Measurements from ENCODE around the gene AKR1C4.

GRCh38 chr10:5155951-5156350 is 40.7 kb upstream of the AKR1C4 start:
- TF ChIP-seq, protein P1, sequence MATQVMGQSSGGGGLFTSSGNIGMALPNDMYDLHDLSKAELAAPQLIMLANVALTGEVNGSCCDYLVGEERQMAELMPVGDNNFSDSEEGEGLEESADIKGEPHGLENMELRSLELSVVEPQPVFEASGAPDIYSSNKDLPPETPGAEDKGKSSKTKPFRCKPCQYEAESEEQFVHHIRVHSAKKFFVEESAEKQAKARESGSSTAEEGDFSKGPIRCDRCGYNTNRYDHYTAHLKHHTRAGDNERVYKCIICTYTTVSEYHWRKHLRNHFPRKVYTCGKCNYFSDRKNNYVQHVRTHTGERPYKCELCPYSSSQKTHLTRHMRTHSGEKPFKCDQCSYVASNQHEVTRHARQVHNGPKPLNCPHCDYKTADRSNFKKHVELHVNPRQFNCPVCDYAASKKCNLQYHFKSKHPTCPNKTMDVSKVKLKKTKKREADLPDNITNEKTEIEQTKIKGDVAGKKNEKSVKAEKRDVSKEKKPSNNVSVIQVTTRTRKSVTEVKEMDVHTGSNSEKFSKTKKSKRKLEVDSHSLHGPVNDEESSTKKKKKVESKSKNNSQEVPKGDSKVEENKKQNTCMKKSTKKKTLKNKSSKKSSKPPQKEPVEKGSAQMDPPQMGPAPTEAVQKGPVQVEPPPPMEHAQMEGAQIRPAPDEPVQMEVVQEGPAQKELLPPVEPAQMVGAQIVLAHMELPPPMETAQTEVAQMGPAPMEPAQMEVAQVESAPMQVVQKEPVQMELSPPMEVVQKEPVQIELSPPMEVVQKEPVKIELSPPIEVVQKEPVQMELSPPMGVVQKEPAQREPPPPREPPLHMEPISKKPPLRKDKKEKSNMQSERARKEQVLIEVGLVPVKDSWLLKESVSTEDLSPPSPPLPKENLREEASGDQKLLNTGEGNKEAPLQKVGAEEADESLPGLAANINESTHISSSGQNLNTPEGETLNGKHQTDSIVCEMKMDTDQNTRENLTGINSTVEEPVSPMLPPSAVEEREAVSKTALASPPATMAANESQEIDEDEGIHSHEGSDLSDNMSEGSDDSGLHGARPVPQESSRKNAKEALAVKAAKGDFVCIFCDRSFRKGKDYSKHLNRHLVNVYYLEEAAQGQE (IDR thresholded peaks at IDR 0.05; ENCODE audit: low read depth): no peak
- TF ChIP-seq CEBPB (IDR thresholded peaks at IDR 0.05) (no peak), TAF1 (IDR thresholded peaks at IDR 0.05; ENCODE audit: low read depth) (no peak), CREB1 (IDR thresholded peaks at IDR 0.05; ENCODE audit: low read depth) (no peak), TCF12 (IDR thresholded peaks at IDR 0.05; ENCODE audit: low read depth) (no peak), YY1 (IDR thresholded peaks at IDR 0.05; ENCODE audit: low read depth) (no peak), TEAD4 (IDR thresholded peaks at IDR 0.05) (no peak), RAD21 (IDR thresholded peaks at IDR 0.05; ENCODE audit: low read depth) (no peak), EP300 (IDR thresholded peaks at IDR 0.05; ENCODE audit: borderline replicate concordance) (no peak), EGR1 (IDR thresholded peaks at IDR 0.05) (no peak), NFIC (IDR thresholded peaks at IDR 0.05) (no peak), FOXM1 (IDR thresholded peaks at IDR 0.05; ENCODE audit: borderline replicate concordance, low read depth) (no peak)
- TF ChIP-seq, protein P2, sequence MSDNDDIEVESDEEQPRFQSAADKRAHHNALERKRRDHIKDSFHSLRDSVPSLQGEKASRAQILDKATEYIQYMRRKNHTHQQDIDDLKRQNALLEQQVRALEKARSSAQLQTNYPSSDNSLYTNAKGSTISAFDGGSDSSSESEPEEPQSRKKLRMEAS (IDR thresholded peaks at IDR 0.05): no peak

Data from Ishikawa (cell line).